ENCODE measurements around the gene PBX3. TPM values are rescaled to one million over a fixed set of nuclear protein-coding genes. Genes with fewer than 3 reads are reported as not detected.

The PBX3 gene
- total and polyA plus RNA-seq, 2 of the 13 experiments (the other 11 are each of a cell fraction or from before 2014, with no cell fraction given), result 6.0 to 11.2 TPM

DNA sequence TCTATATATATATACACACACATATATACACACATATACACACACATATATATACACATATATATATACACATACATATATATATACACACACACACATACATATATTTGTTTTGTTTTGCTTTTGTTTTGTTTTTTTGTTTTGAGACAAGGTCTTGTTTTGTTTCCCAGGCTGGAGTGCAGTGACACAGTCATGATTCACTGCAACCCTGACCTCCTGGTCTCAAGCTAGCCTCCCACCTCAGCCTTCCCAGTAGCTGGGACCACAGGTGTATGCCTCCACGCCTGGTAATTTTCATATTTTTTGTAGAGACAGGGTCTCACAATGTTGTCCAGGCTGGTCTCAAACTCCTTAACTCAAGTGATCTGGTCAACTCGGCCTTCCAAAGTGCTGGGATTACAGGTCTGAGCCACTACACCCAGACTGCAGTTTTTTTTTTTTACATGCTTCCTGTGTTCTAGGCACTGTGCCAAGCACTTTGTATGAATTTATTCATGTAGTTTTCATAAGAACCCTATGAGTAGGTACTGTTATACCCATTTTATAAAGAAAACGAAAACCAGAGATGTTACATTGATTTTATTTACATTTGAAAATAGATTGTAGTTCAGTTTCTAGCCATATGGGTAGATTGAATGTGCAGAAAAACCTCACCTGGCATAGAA is 120.7 kb downstream of the PBX3 start (continued):
- TF ChIP-seq, protein P1, sequence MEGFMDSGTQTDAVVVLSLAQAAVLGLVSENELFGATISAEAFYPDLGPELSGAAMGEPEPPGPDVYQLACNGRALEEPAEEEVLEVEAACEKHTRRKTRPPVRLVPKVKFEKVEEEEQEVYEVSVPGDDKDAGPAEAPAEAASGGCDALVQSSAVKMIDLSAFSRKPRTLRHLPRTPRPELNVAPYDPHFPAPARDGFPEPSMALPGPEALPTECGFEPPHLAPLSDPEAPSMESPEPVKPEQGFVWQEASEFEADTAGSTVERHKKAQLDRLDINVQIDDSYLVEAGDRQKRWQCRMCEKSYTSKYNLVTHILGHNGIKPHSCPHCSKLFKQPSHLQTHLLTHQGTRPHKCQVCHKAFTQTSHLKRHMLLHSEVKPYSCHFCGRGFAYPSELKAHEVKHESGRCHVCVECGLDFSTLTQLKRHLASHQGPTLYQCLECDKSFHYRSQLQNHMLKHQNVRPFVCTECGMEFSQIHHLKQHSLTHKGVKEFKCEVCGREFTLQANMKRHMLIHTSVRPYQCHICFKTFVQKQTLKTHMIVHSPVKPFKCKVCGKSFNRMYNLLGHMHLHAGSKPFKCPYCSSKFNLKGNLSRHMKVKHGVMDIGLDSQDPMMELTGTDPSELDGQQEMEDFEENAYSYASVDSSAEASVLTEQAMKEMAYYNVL (CRISPR knock-in tag; IDR thresholded peaks at IDR 0.05; ENCODE audit: borderline replicate concordance), result no peak
- TF ChIP-seq, protein P2, sequence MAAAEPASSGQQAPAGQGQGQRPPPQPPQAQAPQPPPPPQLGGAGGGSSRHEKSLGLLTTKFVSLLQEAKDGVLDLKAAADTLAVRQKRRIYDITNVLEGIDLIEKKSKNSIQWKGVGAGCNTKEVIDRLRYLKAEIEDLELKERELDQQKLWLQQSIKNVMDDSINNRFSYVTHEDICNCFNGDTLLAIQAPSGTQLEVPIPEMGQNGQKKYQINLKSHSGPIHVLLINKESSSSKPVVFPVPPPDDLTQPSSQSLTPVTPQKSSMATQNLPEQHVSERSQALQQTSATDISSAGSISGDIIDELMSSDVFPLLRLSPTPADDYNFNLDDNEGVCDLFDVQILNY (CRISPR knock-in tag; conservative IDR thresholded peaks at IDR 0.05), result no peak
- TF ChIP-seq RNF219 (CRISPR knock-in tag; IDR thresholded peaks at IDR 0.05) (no peak), MTF2 (CRISPR knock-in tag; IDR thresholded peaks at IDR 0.05; ENCODE audit: borderline replicate concordance) (no peak), ZNF75D (CRISPR knock-in tag; IDR thresholded peaks at IDR 0.05; ENCODE audit: borderline replicate concordance) (no peak), ATF7-NPFF (CRISPR knock-in tag; IDR thresholded peaks at IDR 0.05; ENCODE audit: low read depth) (no peak)

DNA sequence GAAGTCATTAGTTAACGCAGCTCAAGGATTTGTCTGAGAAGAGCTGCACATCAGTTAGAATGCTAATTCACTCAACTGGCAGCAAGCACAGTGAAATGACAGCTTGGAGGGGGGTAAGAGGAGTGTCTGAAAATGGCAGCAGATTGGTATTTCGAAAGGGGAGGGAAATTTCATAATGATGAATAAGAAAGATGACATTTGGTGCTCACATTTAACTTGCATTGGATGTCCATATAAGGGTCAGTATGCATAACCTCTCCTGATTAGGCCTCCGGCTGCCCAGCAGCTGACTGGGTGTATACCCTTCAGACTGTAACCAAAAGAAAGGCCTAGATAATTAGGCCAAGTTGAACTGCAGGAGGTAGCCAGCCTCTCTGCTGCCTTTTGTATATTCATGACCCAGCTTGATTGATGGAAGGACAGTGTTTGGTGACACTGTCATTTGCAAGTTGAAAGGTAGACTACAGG is 131.0 kb downstream of the PBX3 start:
- CTCF ChIA-PET (ENCODE audit: low intra/inter-chr PET ratio, low total read pairs), result no interaction called here
- no peak overlapping the region for H3K4me2 ChIP-seq (ENCODE audit: low read depth, low read length)
- FAIRE-seq, result no peak
- H3K36me3 ChIP-seq (replicated peaks in 1 of 2; ENCODE audit: control insufficient read depth in 1 of 2, insufficient read depth in 2 of 2, low read length in 2 of 2), result no peaks in the 10 kb centered on the region
- H3K27me3 ChIP-seq (ENCODE audit: control insufficient read depth in 1 of 2, insufficient read depth in 2 of 2, low read length in 2 of 2), result no peaks in the 10 kb centered on the region
- no peak overlapping the region for H3K9ac ChIP-seq (ENCODE audit: insufficient read depth, low read depth, low read length)
- H3K4me3 ChIP-seq (replicated peaks in 1 of 3; ENCODE audit: insufficient read depth in 1 of 3, low read depth in 2 of 3, low read length in 3 of 3), result no peak overlapping the region
- no peak overlapping the region for H3K27ac ChIP-seq (ENCODE audit: extremely low read length, insufficient read depth, low read length)
- intact Hi-C loops (cut with micrococcal nuclease; ENCODE audit: unreplicated experiment) (no loop called here), in situ Hi-C loops (cut with HindIII; ENCODE audit: extremely low pct_ligation_motif_present, low pct_unique_long_range_greater_than_20kb) (no loop called here)
- POLR2A ChIA-PET, result no interaction called here
- no peaks in the 10 kb centered on the region for H4K20me1 ChIP-seq (ENCODE audit: insufficient read depth, low read length)
- WGBS (ENCODE audit: low lambda C conversion rate), result 65% methylated on average over 3 of the region's 3 CpGs
- ATAC-seq, result no peak
- BruUV-seq (replicated peaks), result no TSS peak
- no peaks in the 10 kb centered on the region for H3K4me1 ChIP-seq (ENCODE audit: insufficient read depth, low read length)
- no peak overlapping the region for H2AFZ ChIP-seq (ENCODE audit: low read length)
- no peak for DNase-seq (ENCODE audit: low spot score)
- no peaks in the 10 kb centered on the region for H3K9me3 ChIP-seq (ENCODE audit: low read length)
- no peaks in the 10 kb centered on the region for H3K79me2 ChIP-seq (ENCODE audit: insufficient read depth, low read length)
- TF ChIP-seq, protein P3, sequence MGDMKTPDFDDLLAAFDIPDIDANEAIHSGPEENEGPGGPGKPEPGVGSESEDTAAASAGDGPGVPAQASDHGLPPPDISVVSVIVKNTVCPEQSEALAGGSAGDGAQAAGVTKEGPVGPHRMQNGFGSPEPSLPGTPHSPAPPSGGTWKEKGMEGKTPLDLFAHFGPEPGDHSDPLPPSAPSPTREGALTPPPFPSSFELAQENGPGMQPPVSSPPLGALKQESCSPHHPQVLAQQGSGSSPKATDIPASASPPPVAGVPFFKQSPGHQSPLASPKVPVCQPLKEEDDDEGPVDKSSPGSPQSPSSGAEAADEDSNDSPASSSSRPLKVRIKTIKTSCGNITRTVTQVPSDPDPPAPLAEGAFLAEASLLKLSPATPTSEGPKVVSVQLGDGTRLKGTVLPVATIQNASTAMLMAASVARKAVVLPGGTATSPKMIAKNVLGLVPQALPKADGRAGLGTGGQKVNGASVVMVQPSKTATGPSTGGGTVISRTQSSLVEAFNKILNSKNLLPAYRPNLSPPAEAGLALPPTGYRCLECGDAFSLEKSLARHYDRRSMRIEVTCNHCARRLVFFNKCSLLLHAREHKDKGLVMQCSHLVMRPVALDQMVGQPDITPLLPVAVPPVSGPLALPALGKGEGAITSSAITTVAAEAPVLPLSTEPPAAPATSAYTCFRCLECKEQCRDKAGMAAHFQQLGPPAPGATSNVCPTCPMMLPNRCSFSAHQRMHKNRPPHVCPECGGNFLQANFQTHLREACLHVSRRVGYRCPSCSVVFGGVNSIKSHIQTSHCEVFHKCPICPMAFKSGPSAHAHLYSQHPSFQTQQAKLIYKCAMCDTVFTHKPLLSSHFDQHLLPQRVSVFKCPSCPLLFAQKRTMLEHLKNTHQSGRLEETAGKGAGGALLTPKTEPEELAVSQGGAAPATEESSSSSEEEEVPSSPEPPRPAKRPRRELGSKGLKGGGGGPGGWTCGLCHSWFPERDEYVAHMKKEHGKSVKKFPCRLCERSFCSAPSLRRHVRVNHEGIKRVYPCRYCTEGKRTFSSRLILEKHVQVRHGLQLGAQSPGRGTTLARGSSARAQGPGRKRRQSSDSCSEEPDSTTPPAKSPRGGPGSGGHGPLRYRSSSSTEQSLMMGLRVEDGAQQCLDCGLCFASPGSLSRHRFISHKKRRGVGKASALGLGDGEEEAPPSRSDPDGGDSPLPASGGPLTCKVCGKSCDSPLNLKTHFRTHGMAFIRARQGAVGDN (CRISPR knock-in tag; IDR thresholded peaks at IDR 0.05), result no peak
- no peak for TF ChIP-seq ZNF629 (CRISPR knock-in tag; conservative IDR thresholded peaks at IDR 0.05)
- no peak for TF ChIP-seq SP4 (CRISPR knock-in tag; IDR thresholded peaks at IDR 0.05)
- no peak for TF ChIP-seq ADNP (CRISPR knock-in tag; IDR thresholded peaks at IDR 0.05)
- TF ChIP-seq ARID3A (IDR thresholded peaks at IDR 0.05; ENCODE audit: low read depth, low read length), result no peak

Measured in HepG2 (cell line).